Astrocyte of the cerebellum (primary cell): ENCODE data around the gene FAM149A.

Experiments used
- DNase-seq: peaks from one replicate; pipeline ENCODE4 v3.0.0-alpha.2; 2011; ENCODE audit warnings: low read depth
- H3K4me3 ChIP-seq: 2 replicates; pipeline ENCODE4 v1.5.1; 2011; ENCODE audit warnings: mild to moderate bottlenecking, low read depth, low read length, moderate library complexity
- in situ Hi-C: cut with HindIII; loops from 2 replicates; pipeline ENCODE4 v1.10.0; 2017; ENCODE audit warnings: low sequenced_read_pairs
- TF ChIP-seq, protein P1 (sequence below): IDR thresholded peaks from 2 replicates; pipeline ENCODE4 v1.5.1; 2012; ENCODE audit warnings: low read length, low read depth, moderate library complexity, mild to moderate bottlenecking; ENCODE audit errors: missing control alignments

The FAM149A gene

DNA sequence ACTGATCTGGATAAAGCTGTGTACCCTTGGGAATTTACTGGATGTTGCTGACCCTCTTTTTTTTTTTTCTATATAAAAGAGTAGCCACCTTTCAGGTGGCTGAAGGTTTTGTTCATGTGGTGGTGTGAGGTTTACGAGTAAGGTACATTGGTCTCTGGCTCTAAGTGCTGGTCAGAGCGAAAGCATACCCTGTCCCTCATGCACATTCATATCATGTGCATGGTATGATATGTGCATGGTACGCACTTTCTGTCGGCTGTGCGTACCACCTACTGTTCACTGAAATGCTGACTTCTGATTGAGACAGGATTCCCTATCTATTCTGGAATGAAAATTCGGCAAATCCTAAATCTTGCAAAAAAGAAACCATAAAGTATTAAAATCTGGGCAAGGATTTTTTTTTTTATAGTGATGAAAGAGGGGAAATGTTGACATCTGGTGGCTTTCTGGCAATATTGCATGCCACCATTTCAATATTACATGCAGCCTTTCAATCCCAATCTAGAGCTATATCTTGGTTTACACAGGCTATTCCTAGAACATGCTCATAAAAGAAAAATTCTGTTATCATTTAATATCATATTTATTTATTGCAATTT lies 32.8 kb downstream of the FAM149A start:
- TF ChIP-seq, protein P1, sequence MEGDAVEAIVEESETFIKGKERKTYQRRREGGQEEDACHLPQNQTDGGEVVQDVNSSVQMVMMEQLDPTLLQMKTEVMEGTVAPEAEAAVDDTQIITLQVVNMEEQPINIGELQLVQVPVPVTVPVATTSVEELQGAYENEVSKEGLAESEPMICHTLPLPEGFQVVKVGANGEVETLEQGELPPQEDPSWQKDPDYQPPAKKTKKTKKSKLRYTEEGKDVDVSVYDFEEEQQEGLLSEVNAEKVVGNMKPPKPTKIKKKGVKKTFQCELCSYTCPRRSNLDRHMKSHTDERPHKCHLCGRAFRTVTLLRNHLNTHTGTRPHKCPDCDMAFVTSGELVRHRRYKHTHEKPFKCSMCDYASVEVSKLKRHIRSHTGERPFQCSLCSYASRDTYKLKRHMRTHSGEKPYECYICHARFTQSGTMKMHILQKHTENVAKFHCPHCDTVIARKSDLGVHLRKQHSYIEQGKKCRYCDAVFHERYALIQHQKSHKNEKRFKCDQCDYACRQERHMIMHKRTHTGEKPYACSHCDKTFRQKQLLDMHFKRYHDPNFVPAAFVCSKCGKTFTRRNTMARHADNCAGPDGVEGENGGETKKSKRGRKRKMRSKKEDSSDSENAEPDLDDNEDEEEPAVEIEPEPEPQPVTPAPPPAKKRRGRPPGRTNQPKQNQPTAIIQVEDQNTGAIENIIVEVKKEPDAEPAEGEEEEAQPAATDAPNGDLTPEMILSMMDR, result peak; percentile 63
- DNase-seq, result no peak
- in situ Hi-C loops, result loop anchor here (5.0 kb wide), 1 partner anchor 65 kb away; no protein-coding TSS in a partner anchor

DNA sequence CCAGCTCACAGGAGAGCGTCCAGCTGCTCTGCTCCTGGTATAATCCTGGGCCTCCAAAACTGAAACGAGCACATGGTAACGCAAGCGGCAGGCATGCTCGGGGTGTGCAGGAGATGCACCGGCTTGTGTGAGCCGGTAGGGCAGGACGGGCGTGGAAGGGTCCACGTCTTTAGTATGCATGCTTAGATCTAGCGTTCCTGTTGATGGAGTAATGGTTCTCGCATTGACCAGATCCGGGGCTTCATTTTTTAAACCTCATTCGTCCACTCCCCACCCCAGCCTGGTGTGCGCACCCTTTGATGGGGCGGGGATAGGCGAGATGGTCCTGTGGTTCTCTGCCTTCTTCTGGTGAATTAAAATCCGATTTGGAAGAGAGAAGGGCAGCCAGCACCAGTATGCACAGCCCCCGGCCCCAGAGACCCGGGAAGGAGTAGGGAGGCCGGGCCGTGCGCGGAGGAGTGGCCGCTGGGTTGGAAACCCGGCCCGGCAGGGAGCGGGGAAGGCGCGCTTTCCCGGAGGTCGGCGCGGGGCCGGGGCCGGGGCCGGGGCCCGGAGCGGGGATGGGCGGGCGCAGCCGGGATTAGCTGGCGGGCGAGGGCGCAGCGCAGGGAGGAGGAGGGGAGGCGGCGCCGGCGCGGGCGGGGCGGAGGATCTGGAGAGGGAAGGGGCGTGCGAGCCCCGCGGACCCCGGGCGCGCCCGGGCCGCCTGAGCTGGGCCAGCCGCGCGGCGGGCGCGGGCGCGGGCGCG lies 39.9 kb downstream of the FAM149A start:
- in situ Hi-C loops, result no loop called here
- peak overlapping the region; percentile 53 for H3K4me3 ChIP-seq
- TF ChIP-seq, protein P1, result peak; percentile 28
- peak; percentile 6 for DNase-seq

More for the DNA sequence above, 32.8 kb downstream of the FAM149A start:
- H3K4me3 ChIP-seq, result no peak overlapping the region

DNA sequence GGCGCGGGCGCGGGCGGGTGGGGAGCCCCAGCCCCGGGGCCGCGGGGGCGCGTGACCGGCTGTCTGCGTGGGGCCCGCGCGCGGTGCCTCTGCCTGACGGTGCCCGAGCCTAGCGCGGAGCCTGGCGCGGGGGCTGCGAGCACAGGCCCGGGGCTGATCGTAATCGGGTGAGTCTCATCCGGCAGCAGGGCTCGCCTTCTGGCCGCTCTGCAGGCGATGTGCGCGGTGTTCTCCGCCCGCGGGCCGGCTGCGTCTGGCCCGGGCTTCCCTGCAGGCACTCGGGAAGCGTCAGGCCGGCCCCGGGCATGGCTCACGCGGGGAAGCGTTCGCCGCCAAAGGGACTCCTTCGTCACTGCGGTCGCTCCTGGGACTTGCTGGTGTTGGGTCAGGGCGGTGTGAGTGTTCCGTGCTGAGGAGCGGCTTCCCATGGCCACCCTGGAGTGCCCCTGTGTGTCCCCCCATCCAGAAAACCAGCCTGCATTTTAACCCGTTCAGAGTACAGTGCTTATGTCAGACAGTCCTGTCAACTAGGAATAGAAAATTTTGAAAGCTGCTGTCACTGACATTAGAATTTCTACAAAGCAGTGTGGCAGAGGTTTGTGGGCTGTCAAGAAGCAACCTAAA lies 40.6 kb downstream of the FAM149A start:
- peak overlapping the region; percentile 53 for H3K4me3 ChIP-seq
- TF ChIP-seq, protein P1, result no peak
- DNase-seq, result peak; percentile 16
- in situ Hi-C loops, result no loop called here

DNA sequence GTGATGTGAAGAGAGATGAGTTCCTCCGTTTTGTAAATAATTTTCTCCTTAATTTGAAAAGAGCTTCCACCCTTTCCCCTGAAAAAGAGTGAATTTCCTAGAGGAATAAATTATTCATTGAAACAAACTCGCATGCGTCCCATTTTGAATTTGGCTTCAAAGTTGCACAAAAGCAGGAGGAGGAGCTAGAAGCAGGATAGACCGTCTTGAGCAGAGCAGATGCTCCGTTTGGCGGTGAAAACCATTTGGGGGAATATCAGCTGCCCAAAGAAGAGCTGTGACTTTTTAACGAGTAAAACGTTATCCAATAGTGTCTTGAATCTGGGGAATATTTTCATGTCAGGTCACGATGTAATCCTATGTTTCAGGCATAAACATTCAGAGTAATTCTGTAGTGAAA lies 42.0 kb downstream of the FAM149A start:
- in situ Hi-C loops, result no loop called here
- H3K4me3 ChIP-seq, result no peak overlapping the region
- DNase-seq, result no peak
- TF ChIP-seq, protein P1, result no peak

DNA sequence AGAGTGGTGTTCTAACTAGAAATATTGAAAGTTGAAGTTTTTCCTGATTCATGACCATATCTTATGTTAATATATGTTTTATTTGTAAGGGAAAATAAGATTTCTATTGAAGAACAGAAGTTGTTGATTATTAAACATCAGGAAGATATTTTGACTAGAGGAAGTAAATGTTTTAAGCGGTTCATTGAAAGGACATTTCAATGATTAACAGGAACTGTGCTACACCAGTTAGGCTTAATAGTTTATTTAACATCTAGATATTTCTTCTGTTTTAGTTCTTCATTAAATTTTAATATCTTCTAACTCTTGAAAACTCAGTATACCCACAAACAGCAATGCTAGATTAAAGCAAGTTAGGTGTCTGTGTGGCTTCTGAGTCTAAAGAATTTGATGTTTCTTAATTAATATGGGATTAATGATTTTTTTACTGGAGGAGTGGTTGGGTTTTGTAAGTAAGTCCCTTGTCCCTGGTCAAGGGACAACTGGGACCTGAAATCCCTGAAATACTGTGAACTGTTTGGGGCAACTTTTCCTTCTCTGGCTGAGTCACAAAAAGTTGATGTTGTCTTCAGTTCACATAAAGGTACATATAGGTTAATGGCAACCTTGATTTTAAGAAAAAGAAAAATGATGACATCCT lies 44.0 kb downstream of the FAM149A start:
- in situ Hi-C loops, result no loop called here
- no peak overlapping the region for H3K4me3 ChIP-seq
- DNase-seq, result no peak
- TF ChIP-seq, protein P1, result no peak

DNA sequence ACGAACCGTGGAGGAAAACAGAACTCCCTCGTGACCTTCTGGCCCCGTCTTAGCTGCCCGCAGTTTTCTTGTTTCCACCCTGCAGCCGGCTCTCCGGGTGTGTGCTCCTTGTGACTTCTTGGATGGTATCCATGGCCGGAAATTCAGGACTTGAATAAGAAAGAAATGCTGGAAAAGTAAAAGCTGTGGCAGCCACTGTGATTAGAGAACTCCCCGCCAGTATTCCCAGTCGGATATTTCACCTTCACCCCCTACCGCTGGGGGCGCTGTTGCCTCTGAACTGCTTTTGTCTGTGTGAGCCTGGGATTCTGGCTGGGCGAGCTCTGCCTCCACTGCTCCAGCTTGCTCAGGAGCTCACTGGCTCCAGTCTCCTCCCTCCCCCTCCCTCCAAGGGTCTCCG lies 45.4 kb downstream of the FAM149A start:
- in situ Hi-C loops, result no loop called here
- DNase-seq, result no peak
- TF ChIP-seq, protein P1, result peak; percentile 54
- H3K4me3 ChIP-seq, result no peak overlapping the region
